ENCODE data around the gene PRR23E.

The PRR23E gene

DNA sequence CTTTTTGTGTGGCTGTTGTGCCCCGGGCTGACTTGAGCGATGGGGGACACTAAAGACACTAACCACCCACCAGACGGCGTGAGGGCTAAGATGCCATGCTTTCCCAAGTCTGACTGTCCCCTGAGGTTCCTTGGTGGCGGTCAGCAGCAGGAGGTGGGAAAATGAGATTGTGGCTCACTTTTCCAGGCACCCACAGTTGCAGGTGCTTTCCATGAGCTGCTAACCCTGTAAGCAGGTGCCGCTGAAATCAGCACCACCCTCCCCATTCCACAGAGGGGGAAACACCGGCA lies 17.7 kb downstream of the PRR23E start:
- DNase-seq, result no peak

GRCh38 chr3:127211118-127212060 lies 18.5 kb downstream of the PRR23E start:
- DNase-seq, result no peak

- DNase-seq, result no peak
These were observed 19.3 kb downstream of the PRR23E start for GRCh38 chr3:127212231-127212630.

DNA sequence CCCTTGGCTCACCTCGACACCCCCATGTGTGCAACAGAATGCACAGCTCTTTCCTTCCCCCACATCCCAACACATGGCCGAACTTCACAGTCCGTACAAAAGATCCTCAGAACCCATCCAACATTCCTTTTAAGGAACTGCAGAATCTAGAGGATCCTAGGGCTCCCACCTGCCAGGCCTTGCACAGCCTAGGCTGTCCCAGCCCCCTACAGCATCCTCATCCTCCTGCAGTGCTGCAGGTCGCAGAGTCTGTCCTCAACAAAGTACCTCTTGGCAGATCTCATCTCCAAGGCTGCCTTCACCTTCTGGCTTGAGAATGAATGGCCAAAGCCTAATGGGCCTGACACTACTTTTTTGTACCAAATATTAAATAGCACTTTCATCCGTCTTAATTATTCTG lies 19.8 kb downstream of the PRR23E start:
- DNase-seq, result no peak

- no peak for DNase-seq
These were observed 20.5 kb downstream of the PRR23E start for GRCh38 chr3:127213381-127213918.

DNA sequence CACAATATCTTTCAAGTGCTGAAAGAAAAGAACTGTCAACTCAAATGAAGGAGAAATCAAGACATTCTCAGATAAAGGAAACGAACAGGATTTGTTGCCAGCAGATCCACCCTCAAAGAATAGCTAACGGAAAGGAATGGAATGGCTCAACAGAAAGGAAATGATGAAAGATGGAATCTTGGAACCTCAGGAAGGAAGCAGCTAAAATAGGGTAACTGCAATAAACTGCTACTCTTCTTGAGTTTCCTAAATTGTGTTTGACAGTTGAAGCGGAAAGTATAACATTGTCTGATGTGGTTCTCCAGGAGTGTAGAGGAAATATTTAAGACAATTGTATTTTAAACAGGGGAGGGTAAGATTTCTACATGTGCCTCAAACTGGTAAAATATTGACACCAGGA lies 22.0 kb downstream of the PRR23E start:
- DNase-seq, result no peak

DNA sequence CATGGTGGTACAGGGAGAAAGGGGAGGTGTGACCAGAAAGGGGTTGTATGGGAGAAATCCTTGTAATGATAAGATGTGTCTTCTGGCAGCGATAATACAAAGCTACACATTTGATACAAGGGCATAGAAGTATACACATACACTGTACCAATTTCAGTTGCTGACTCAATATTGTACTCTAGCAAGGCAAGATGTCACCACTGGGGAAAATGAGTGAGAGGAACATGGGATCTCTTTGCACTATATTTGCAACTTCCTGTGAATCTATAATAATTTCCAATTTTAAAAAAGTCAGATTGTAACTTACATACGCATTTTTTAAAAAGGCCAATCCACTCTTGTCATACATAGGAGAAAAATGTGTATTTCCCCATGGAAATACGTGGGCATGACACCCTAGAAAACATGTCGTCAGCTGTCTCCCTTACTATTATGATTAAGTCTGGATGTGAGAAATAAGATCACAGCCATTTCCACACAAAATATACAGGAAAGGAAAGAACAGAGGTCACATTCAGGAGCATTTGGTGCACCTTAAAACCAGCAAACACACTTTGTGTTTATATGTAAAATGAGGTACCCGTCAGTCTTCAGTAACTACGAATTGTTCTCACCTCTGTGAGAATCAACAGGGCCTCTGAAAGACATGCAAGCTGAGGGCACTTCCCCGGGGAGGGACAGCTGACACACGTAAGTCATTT lies 22.9 kb downstream of the PRR23E start:
- DNase-seq, result no peak

GRCh38 chr3:127216415-127217261 lies 23.7 kb downstream of the PRR23E start:
- no peak for DNase-seq

GRCh38 chr3:127217596-127218453 lies 24.9 kb downstream of the PRR23E start:
- DNase-seq, result no peak

GRCh38 chr3:127218454-127218922 lies 25.6 kb downstream of the PRR23E start:
- no peak for DNase-seq

DNA sequence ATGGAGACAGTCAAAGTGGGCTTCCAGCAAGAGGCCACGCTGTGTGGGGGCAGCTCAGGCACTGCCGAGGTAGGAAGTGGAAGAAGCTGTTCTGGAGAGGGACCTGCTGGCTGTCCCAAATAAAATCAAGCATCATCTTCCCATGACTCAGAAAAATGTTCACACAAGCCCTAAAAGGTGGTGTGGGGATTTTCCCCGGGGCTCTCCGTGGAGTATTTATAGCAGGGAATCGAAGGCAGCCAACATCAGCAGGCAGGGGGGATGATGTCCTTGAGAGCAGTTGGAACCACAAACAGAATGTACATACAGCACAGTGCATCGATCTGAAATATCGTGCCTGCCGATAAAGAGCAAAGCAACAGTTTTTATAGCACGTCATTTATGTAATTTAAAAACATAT lies 27.6 kb downstream of the PRR23E start:
- DNase-seq, result no peak

DNA sequence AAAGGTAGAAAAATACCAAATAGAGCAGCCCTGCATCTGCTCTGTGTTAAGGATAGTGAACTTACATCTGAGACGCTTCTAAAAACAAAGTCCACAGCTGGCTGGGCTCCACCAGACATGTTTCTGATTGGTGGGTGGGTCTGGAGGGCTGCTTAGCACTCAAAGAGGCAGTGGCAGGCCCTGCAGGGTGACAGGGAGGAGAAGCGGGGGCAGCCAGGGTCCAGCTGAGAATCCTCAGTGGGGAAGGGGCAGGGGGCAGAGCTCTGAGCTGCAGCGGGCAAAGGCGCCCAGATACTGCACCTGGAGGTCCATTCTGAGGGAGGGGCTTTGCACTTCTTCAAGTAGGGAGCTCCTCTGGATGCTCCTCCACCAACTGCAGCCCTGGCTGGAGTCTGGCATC lies 28.1 kb downstream of the PRR23E start:
- no peak for DNase-seq

- no peak for DNase-seq
These were observed 28.6 kb downstream of the PRR23E start for GRCh38 chr3:127221446-127222035.

- no peak for DNase-seq
These were observed 29.2 kb downstream of the PRR23E start for GRCh38 chr3:127222163-127222562.

GRCh38 chr3:127222664-127223063 lies 29.7 kb downstream of the PRR23E start:
- DNase-seq, result no peak

- DNase-seq, result peak; percentile 8
These were observed 31.2 kb downstream of the PRR23E start for GRCh38 chr3:127224118-127224517.

- DNase-seq, result no peak
These were observed 33.5 kb downstream of the PRR23E start for GRCh38 chr3:127226457-127226856.

- DNase-seq, result peak; percentile 15
These were observed 34.3 kb downstream of the PRR23E start for GRCh38 chr3:127226946-127227842.

DNA sequence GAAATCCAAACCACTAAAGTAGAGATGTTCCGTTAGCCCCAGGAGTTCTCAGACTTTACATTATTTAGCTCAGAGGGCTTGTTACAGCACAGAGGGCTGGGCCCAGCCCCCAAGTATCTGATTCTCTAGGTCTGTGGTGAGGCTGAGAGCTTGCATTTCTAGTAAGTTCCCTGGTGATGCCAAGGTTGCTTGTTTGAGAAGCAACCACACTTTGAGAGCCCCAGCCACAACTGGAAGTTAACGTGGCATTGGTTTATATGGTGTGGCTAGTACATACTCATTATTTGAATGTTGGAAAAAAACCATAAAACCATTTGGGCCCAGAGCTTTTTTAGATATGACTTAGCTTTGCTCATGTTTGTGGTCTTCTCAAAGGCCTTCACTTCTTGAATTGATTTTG lies 35.9 kb downstream of the PRR23E start:
- DNase-seq, result no peak

- peak; percentile 61 for DNase-seq
These were observed 40.4 kb downstream of the PRR23E start for GRCh38 chr3:127233371-127233770.

GRCh38 chr3:127234778-127235177 lies 41.8 kb downstream of the PRR23E start:
- no peak for DNase-seq

Measured in RPMI8226 (cell line).